Measurements from ENCODE around the gene ITIH4. TPM values are rescaled to one million over a fixed set of nuclear protein-coding genes. Genes with fewer than 3 reads are reported as not detected.

ITIH4 gene
- total and polyA plus RNA-seq, 2 donors (not counting 1 experiment from before 2014, with no cell fraction given), result 21.5 to 38.5 TPM

GRCh38 chr3:52859686-52860423 is 29.4 kb upstream of the ITIH4 start:
- H3K36me3 ChIP-seq (replicated peaks in 1 of 2; ENCODE audit: control extremely low read depth in 1 of 2, control insufficient read depth in 1 of 2, extremely low read depth in 1 of 2, insufficient read depth in 2 of 2, low read length in 1 of 2), result peaks cover 0 to 7% of the 10 kb centered on the region in 2 experiments
- ChIA-PET POLR2A (no interaction called here), CTCF (interaction anchor here (0.6 kb wide), 1 partner anchor 217 kb away, joined by 4 read pairs; no protein-coding TSS in a partner anchor)
- H3K27ac Mint-ChIP-seq, result no peak overlapping the region
- ATAC-seq (ENCODE audit: low read depth) (no peak), DNase-seq (no peak)
- no peak overlapping the region for H2AFZ ChIP-seq (ENCODE audit: insufficient read depth, low read depth, low read length, poor library complexity, severe bottlenecking)
- no peak overlapping the region for H3K4me3 Mint-ChIP-seq
- no peak overlapping the region for H3K27ac ChIP-seq (ENCODE audit: low read length in 2 of 2)
- H3K27me3 Mint-ChIP-seq, result no peaks in the 10 kb centered on the region
- no peaks in the 10 kb centered on the region for H3K4me1 Mint-ChIP-seq
- no peaks in the 10 kb centered on the region for H3K79me2 ChIP-seq (ENCODE audit: control insufficient read depth, insufficient read depth, low read length)
- peaks cover 0 to 10% (median 3%) of the 10 kb centered on the region in 3 donors for H3K9me3 ChIP-seq (ENCODE audit: control extremely low read depth in 1 of 3, control insufficient read depth in 2 of 3, insufficient read depth in 1 of 3, low read length in 2 of 3)
- H3K9ac ChIP-seq (ENCODE audit: low read length), result no peak overlapping the region
- H3K27me3 ChIP-seq (replicated peaks in 1 of 4; ENCODE audit: control extremely low read depth in 1 of 4, control insufficient read depth in 3 of 4, insufficient read depth in 4 of 4, low read length in 3 of 4), result no peaks in the 10 kb centered on the region
- intact Hi-C loops (cut with micrococcal nuclease), result no loop called here
- H3K4me1 ChIP-seq (ENCODE audit: control insufficient read depth in 2 of 2, insufficient read depth in 2 of 2, low read length in 2 of 2), result no peaks in the 10 kb centered on the region
- no peak overlapping the region for H3K4me3 ChIP-seq (ENCODE audit: control extremely low read depth in 1 of 5, extremely low read depth in 1 of 5, insufficient read depth in 1 of 5, low read depth in 2 of 5, low read length in 4 of 5)
- TF ChIP-seq EZH2 (IDR thresholded peaks at IDR 0.05; ENCODE audit: borderline replicate concordance, insufficient read depth, low read depth, low read length, poor library complexity, severe bottlenecking), result no peak
- no peak for TF ChIP-seq CTCF (IDR thresholded peaks at IDR 0.05)
- WGBS (ENCODE audit: insufficient coverage), result 100% methylated on average over 6 of the region's 8 CpGs
- H4K20me1 ChIP-seq (ENCODE audit: control insufficient read depth, insufficient read depth, low read length, poor library complexity, severe bottlenecking), result no peaks in the 10 kb centered on the region
- H3K9me3 Mint-ChIP-seq (ENCODE audit: insufficient read depth), result peaks cover 2% of the 10 kb centered on the region
- no peak overlapping the region for H3K4me2 ChIP-seq (replicated peaks; ENCODE audit: low read depth, low read length, poor library complexity, severe bottlenecking)

- POLR2A ChIA-PET, result no interaction called here
- Mint-ChIP-seq H3K4me1 (no peaks in the 10 kb centered on the region), H3K4me3 (no peak overlapping the region), H3K27ac (no peak overlapping the region), H3K27me3 (no peaks in the 10 kb centered on the region), H3K9me3 (ENCODE audit: insufficient read depth) (peaks cover 2% of the 10 kb centered on the region)
- intact Hi-C loops (cut with micrococcal nuclease), result no loop called here
- Histone ChIP-seq H3K27me3 (replicated peaks in 1 of 4; ENCODE audit: control extremely low read depth in 1 of 4, control insufficient read depth in 3 of 4, insufficient read depth in 4 of 4, low read length in 3 of 4) (no peaks in the 10 kb centered on the region), H3K27ac (ENCODE audit: low read length in 2 of 2) (no peak overlapping the region), H4K20me1 (ENCODE audit: control insufficient read depth, insufficient read depth, low read length, poor library complexity, severe bottlenecking) (no peaks in the 10 kb centered on the region), H3K4me1 (ENCODE audit: control insufficient read depth in 2 of 2, insufficient read depth in 2 of 2, low read length in 2 of 2) (no peaks in the 10 kb centered on the region), H3K4me3 (ENCODE audit: control extremely low read depth in 1 of 5, extremely low read depth in 1 of 5, insufficient read depth in 1 of 5, low read depth in 2 of 5, low read length in 4 of 5) (no peak overlapping the region), H3K9ac (ENCODE audit: low read length) (no peak overlapping the region), H3K4me2 (replicated peaks; ENCODE audit: low read depth, low read length, poor library complexity, severe bottlenecking) (no peak overlapping the region), H2AFZ (ENCODE audit: insufficient read depth, low read depth, low read length, poor library complexity, severe bottlenecking) (no peak overlapping the region), H3K36me3 (replicated peaks in 1 of 2; ENCODE audit: control extremely low read depth in 1 of 2, control insufficient read depth in 1 of 2, extremely low read depth in 1 of 2, insufficient read depth in 2 of 2, low read length in 1 of 2) (peaks cover 0 to 7% of the 10 kb centered on the region in 2 experiments), H3K9me3 (ENCODE audit: control extremely low read depth in 1 of 3, control insufficient read depth in 2 of 3, insufficient read depth in 1 of 3, low read length in 2 of 3) (no peaks in the 10 kb centered on the region), H3K79me2 (ENCODE audit: control insufficient read depth, insufficient read depth, low read length) (no peaks in the 10 kb centered on the region)
- TF ChIP-seq EZH2 (IDR thresholded peaks at IDR 0.05; ENCODE audit: borderline replicate concordance, insufficient read depth, low read depth, low read length, poor library complexity, severe bottlenecking) (no peak), CTCF (IDR thresholded peaks at IDR 0.05) (no peak)
- CTCF ChIA-PET, result no interaction called here
- ATAC-seq (ENCODE audit: low read depth) (no peak), DNase-seq (no peak)
- 100% methylated on average over 3 of the region's 5 CpGs for WGBS (ENCODE audit: insufficient coverage)
These were observed 27.4 kb upstream of the ITIH4 start for GRCh38 chr3:52857864-52858263.

Measured in B cell (primary cell).